Cerebellar nuclear complex (tissue), 1 donor: ENCODE data around the gene TM6SF1.

Experiments
- DNase-seq, 2 experiments: peaks; one replicate each; lab custom pipeline; 2025; lab: John Stamatoyannopoulos, UW

TM6SF1 gene

GRCh38 chr15:83174891-83175290, 67.4 kb downstream of the TM6SF1 start:
- no peak for DNase-seq

- no peak for DNase-seq
Measured at GRCh38 chr15:83178390-83178789, 70.9 kb downstream of the TM6SF1 start.

- DNase-seq: no peak
Measured at GRCh38 chr15:83178869-83179325, 71.5 kb downstream of the TM6SF1 start.

DNA sequence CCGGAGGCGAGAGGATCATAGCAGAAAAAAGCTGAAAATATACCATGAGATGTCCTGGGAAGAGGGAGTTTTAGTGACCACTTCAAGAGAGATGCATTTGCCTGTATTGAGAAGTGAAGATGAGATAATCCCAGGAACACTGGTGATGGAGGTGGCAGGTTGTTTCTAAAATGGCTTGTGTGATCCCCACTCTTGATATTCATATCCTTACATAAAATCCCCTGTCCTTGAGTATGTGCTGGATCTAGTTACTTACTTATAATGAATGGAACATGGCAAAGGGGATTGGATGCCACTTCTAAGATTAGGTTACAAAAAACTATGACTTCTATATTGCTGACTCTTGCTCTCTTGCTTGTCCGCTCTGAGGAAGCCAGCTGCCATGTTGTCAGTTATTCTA, 78.1 kb downstream of the TM6SF1 start:
- no peak for DNase-seq
